Fibroblast of mammary gland (primary cell): Measurements from ENCODE around the gene FANK1.
"Not testable (repeated sequence)": the region's sequence is repeated elsewhere in the genome, so short reads cannot be mapped to it uniquely, and the experiment has no call there.

Experiments used
- DNase-seq: peaks from one replicate; pipeline ENCODE4 v3.0.0-alpha.2; 2010; ENCODE audit warnings: low read depth
- H3K4me3 ChIP-seq: 2 replicates; pipeline ENCODE4 v1.5.1; 2011; ENCODE audit warnings: low read depth, mild to moderate bottlenecking, low read length, moderate library complexity; ENCODE audit not compliant: control insufficient read depth
- CTCF ChIP-seq: conservative IDR thresholded peaks from 2 replicates; pipeline ENCODE4 v1.5.1; 2011; ENCODE audit warnings: low read depth, low read length, inconsistent platforms; ENCODE audit not compliant: control insufficient read depth, insufficient read depth

The FANK1 gene

GRCh38 chr10:125967533-125967932, 71.2 kb downstream of the FANK1 start:
- no peak overlapping the region for H3K4me3 ChIP-seq
- no peak for DNase-seq
- no peak for TF ChIP-seq CTCF

GRCh38 chr10:125970077-125970630, 73.8 kb downstream of the FANK1 start:
- not testable (repeated sequence) for H3K4me3 ChIP-seq, DNase-seq

GRCh38 chr10:125976960-125977605, 80.7 kb downstream of the FANK1 start:
- DNase-seq, result no peak
- H3K4me3 ChIP-seq, result no peak overlapping the region
- peak; percentile 20 for TF ChIP-seq CTCF

GRCh38 chr10:125979976-125980375, 83.6 kb downstream of the FANK1 start:
- H3K4me3 ChIP-seq, result no peak overlapping the region
- no peak for TF ChIP-seq CTCF
- DNase-seq, result no peak

GRCh38 chr10:125980521-125981035, 84.2 kb downstream of the FANK1 start:
- no peak for TF ChIP-seq CTCF
- no peak for DNase-seq
- no peak overlapping the region for H3K4me3 ChIP-seq

GRCh38 chr10:125982260-125982948, 86.0 kb downstream of the FANK1 start:
- DNase-seq, result peak; percentile 81
- no peak overlapping the region for H3K4me3 ChIP-seq
- TF ChIP-seq CTCF, result peak; percentile 55

GRCh38 chr10:125983161-125983560, 86.8 kb downstream of the FANK1 start:
- no peak for TF ChIP-seq CTCF
- no peak for DNase-seq
- H3K4me3 ChIP-seq, result no peak overlapping the region
